GM19351 (cell line): ENCODE results near the gene OLFML1.
"Not testable (repeated sequence)": the region's sequence is repeated elsewhere in the genome, so short reads cannot be mapped to it uniquely, and the experiment has no call there.

Experiments used
- ATAC-seq: cut with Tn5 transposase; IDR thresholded peaks from one replicate; pipeline ENCODE4 v1.9.1; 2021; ENCODE audit warnings: mild to moderate bottlenecking, moderate library complexity; ENCODE audit not compliant: unreplicated experiment

The OLFML1 gene

GRCh38 chr11:7509966-7510365 lies 24.7 kb downstream of the OLFML1 start:
- no peak for ATAC-seq

GRCh38 chr11:7511401-7511800 lies 26.1 kb downstream of the OLFML1 start:
- no peak for ATAC-seq

- peak; percentile 74 for ATAC-seq
Measured at GRCh38 chr11:7512525-7513233, 27.4 kb downstream of the OLFML1 start.

- peak; percentile 60 for ATAC-seq
Measured at GRCh38 chr11:7513234-7514098, 28.2 kb downstream of the OLFML1 start, which contains the start of gene PPFIBP2. PPFIBP2 (plus strand) TSS chr11:7513999; CDS start chr11:7549476, 35,477 bp downstream.

GRCh38 chr11:7514099-7514591 lies 28.8 kb downstream of the OLFML1 start:
- ATAC-seq = peak; percentile 13

GRCh38 chr11:7515447-7515886 lies 30.2 kb downstream of the OLFML1 start:
- ATAC-seq = no peak

- ATAC-seq = no peak
Measured at GRCh38 chr11:7516475-7516874, 31.2 kb downstream of the OLFML1 start.

- not testable (repeated sequence) for ATAC-seq
Measured at GRCh38 chr11:7517743-7518142, 32.4 kb downstream of the OLFML1 start.

- ATAC-seq = no peak
Measured at GRCh38 chr11:7518811-7519562, 33.7 kb downstream of the OLFML1 start.

- ATAC-seq = peak; percentile 55
Measured at GRCh38 chr11:7520011-7520942, 35.0 kb downstream of the OLFML1 start.

- peak; percentile 69 for ATAC-seq
Measured at GRCh38 chr11:7520981-7521487, 35.7 kb downstream of the OLFML1 start.

- ATAC-seq = no peak
Measured at GRCh38 chr11:7522121-7522520, 36.8 kb downstream of the OLFML1 start.

GRCh38 chr11:7522546-7522945 lies 37.2 kb downstream of the OLFML1 start:
- ATAC-seq = no peak

- no peak for ATAC-seq
Measured at GRCh38 chr11:7523416-7524210, 38.3 kb downstream of the OLFML1 start.

GRCh38 chr11:7524462-7525235 lies 39.3 kb downstream of the OLFML1 start:
- ATAC-seq = no peak

- ATAC-seq = no peak
Measured at GRCh38 chr11:7525424-7525823, 40.1 kb downstream of the OLFML1 start.

- ATAC-seq = no peak
Measured at GRCh38 chr11:7527029-7527428, 41.7 kb downstream of the OLFML1 start.

- ATAC-seq = no peak
Measured at GRCh38 chr11:7528514-7529049, 43.3 kb downstream of the OLFML1 start.
